NCI-H146 treated with DMSO at 0.1 percent for 48 hours (cell line): ENCODE results near the gene IL12RB2.

Experiments
- DNase-seq: peaks from one replicate; lab custom pipeline; 2025; ENCODE audit not compliant: unreplicated experiment; lab: John Stamatoyannopoulos, UW

The IL12RB2 gene

DNA sequence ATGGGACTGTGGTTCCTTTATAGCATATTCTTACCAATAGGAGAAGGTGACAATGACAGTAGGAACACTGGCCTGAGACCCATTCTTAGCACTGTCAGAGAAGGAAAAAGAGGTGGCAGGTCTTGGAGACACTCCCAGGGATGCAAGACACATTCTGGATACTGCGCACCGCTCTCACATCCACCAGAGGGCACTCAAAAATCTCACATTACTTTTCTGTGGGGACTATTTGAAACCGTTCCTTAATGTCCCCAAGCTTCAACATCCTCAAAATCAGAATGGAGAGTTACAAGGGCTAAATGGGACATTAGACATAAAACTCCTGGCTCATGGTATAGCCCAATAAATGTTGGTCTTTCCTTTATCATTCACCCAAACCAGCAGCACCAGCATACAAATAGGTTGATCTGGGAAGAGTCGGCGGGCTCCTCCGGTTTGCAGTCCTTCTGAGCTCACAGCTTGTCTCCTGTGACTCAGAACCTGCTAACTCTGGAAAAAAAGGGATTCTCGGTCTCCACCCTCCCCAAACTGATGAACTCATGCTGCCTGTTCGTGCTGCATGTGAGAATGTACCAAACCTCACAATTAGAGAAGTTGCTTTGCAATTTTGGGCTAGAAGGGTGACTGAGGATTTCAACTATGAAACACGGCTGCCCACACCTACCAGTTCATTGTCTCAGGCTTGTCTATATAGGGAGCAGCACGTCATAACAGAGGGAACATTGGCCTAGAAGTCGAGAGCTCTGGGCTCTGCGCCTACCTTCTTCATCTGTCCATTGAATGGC is 40.2 kb downstream of the IL12RB2 start:
- peak; percentile 31 for DNase-seq

GRCh38 chr1:67348586-67349252 is 41.0 kb downstream of the IL12RB2 start:
- DNase-seq, result no peak

DNA sequence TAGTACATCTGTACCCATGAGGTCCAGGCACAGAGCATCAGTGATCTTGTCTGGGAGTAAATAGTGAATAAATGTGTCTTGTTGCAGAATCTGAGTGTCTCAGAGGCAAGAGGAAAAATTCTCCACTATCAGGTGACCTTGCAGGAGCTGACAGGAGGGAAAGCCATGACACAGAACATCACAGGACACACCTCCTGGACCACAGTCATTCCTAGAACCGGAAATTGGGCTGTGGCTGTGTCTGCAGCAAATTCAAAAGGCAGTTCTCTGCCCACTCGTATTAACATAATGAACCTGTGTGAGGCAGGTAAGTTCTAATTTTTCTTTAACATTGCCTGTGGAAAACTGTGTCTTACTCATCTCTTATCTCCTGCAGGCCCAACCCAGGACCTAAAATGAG is 43.1 kb downstream of the IL12RB2 start:
- DNase-seq, result no peak

DNA sequence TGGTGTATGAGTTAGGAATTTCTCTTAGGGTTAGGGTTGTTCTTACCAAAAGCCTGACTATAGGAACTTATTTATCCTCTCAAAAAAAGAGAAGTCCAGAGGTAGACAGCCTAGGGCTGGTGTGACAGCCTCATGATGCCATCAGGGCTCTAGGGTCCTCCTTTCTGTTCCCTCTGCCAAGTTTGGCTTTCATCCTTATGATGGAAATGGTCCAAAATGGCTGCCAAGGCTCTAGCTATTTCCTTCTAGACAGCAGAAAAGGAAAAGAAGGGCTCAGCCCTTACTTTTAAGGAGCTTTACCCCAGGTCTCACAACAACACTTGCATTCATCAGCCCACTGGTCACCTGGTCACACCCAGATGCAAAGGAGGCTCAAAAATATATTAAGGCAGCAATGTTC is 44.5 kb downstream of the IL12RB2 start:
- DNase-seq, result no peak

- DNase-seq, result no peak
Observed at GRCh38 chr1:67355745-67356424, 48.2 kb downstream of the IL12RB2 start.

- no peak for DNase-seq
Observed at GRCh38 chr1:67359592-67359991, 51.9 kb downstream of the IL12RB2 start.

GRCh38 chr1:67361641-67362040 is 54.0 kb downstream of the IL12RB2 start:
- DNase-seq, result no peak

DNA sequence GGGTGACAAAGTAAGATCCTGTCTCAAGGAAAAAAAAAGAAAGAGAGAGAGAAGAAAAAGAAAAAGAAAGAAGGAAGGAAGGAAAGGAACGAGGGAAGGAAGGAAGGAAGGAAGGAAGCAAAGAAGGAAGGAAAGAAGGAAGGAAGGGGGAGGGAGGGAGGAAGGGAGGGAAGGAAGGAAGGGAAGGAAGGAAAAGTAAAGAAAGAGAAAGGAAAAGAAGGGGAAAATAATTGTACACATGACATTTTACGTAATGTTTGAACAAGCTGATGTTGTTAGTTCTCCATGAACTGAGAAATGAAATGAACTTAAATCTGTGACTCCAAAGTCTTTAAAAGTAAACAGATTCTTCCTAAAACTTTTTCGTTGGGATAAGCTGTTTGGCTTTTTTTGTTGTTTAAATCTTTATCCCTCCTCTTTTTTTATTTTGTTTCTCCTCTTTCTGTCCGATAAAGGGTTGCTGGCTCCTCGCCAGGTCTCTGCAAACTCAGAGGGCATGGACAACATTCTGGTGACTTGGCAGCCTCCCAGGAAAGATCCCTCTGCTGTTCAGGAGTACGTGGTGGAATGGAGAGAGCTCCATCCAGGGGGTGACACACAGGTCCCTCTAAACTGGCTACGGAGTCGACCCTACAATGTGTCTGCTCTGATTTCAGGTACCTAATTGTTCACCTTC is 59.8 kb downstream of the IL12RB2 start:
- peak; percentile 28 for DNase-seq

DNA sequence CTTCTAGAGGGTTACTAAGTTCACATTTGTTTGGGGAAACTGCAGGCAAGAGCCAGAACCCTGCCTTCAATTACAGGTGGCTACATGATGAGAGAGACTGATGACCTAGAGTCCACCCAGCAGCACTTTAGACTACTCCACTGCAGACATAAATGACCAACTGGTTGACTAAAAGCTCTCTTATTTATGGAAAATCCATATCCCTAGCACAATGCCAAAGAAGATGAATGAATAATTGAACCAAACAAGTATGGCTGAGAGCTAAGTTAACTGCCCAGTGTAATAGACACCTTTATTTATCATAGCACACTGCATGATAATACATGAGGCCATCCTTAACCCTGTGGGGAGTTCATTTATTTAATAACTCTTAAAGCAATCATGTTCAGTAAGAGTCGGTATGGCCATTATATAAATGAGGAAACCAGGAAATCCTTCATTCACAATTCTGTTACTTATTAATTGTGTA is 60.4 kb downstream of the IL12RB2 start:
- peak; percentile 23 for DNase-seq

GRCh38 chr1:67371043-67371442 is 63.4 kb downstream of the IL12RB2 start:
- no peak for DNase-seq

- DNase-seq, result no peak
Observed at GRCh38 chr1:67371681-67372080, 64.0 kb downstream of the IL12RB2 start.

DNA sequence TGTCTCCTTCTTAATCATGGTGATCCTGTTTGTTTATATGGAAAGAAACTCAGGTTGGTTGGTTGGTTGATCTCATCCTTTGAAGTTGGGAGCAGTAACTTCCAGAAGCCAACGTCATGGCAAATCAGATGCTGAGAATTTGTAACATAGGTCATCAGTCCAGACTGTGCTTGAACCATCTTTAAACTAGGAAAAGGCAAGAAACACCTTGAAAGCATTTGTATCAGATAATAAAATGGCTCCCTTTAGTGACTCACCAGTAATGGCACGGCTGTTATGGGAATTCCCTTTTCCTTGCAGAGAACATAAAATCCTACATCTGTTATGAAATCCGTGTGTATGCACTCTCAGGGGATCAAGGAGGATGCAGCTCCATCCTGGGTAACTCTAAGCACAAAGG is 64.5 kb downstream of the IL12RB2 start:
- no peak for DNase-seq

DNA sequence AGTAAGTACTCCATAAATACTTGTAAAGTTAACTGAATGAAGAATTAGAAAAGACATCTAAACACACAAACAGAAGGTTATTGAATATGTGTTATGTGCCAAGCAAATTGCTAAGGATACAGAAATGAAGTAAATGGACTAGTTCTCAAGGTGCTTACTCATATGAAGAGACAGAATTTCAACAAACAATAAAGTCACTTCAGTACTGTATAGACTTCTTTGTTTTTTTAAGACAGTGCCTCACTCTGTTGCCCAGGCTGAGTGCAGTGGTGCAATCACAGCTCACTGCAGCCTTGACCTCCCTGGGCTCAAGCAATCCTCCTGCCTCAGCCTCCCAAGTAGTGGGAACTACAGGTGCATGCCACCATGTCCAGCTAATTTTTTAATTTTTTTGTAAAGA is 65.2 kb downstream of the IL12RB2 start:
- DNase-seq, result no peak

- no peak for DNase-seq
Observed at GRCh38 chr1:67376381-67376780, 68.7 kb downstream of the IL12RB2 start.

- DNase-seq, result no peak
Observed at GRCh38 chr1:67377253-67377652, 69.6 kb downstream of the IL12RB2 start.

GRCh38 chr1:67381154-67381553 is 73.5 kb downstream of the IL12RB2 start:
- no peak for DNase-seq

- no peak for DNase-seq
Observed at GRCh38 chr1:67382292-67382691, 74.6 kb downstream of the IL12RB2 start.

DNA sequence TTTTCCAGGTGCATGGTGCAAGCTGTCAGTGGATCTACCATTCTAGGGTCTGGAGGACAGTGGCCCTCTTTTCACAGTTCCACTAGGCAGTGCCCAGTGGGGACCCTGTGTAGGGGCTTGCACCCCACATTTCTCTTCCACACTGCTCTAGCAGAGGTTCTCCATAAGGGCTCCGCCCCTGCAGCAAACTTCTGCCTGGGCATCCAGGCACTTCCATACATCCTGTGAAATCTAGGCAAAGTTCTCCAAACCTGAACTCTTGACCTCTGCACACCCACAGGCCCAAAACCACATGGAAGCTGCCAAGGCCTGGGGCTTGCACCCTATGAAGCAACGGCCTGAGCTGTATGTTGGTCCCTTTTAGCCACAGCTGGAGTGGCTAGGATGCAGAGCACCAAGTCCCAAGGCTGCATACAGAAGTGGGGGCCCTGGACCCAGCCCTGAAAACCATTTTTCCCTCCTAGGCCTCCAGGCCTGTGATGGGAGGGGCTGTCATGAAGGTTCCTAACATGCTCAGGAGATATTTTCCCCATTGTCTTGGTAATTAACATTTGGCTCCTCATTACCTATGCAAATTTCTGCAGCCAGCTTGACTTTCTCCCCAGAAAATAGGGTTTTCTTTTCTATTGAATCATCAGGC is 76.4 kb downstream of the IL12RB2 start:
- no peak for DNase-seq

DNA sequence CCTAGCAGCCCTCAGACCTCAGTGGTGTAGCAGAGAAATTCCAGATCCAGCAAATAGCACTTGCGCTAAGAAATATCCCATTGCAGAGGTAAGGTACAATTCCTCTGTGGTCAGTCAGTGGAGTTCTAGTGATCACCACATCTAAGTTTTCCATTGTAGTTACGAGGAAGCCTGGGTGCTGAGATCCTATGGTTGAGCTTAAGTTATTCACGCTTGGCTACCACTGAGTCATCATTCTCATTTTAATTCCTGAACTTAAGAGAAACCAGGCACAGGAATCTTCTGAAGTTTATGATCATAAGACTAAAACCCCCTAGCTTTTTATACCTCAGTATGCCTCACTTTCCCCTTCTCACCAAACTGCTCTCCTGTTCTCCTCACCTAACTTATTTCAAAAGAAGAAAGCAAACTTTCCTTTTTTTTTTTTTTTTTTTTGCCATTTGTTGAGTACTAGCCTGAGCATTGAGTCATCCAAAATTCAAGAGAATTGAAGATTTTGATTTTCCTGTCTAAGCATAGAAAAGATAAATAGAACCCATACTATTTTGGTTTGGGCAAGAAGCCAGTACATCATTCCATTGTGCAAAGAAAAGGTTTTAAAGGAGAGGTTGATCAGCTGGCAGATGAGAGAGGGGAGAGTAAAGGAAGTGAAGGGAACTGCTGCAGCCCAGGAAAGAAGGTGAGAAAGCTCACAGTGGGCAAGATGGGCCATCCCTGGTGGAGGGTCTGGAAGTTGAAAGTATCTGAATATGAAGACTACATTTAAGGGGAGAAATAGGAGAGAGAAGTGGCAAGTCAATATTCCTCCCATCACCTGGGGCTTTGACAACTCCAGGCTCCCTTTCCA is 82.6 kb downstream of the IL12RB2 start:
- no peak for DNase-seq

GRCh38 chr1:67393240-67393639 is 85.6 kb downstream of the IL12RB2 start:
- DNase-seq, result no peak
